GM19023 (cell line): Measurements from ENCODE around the gene SCP2.

ENCODE experiments used
- ATAC-seq: cut with Tn5 transposase; IDR thresholded peaks from one replicate; pipeline ENCODE4 v1.9.1; 2021; ENCODE audit warnings: mild to moderate bottlenecking, moderate library complexity; ENCODE audit not compliant: unreplicated experiment

Gene SCP2

GRCh38 chr1:52927212-52928014 is at the start of gene SCP2:
Gene SCP2 (plus strand): TSS chr1:52927276. CDS start chr1:52927397, 121 bp downstream.
- ATAC-seq, result peak; percentile 81

- ATAC-seq, result no peak
Measured at GRCh38 chr1:52877554-52877953, 49.5 kb upstream of the SCP2 start.

- ATAC-seq, result no peak
Measured at GRCh38 chr1:52880206-52880605, 46.9 kb upstream of the SCP2 start.

GRCh38 chr1:52887483-52887882 is 39.6 kb upstream of the SCP2 start:
- no peak for ATAC-seq

GRCh38 chr1:52892424-52893215 is 34.5 kb upstream of the SCP2 start:
- no peak for ATAC-seq

- no peak for ATAC-seq
Measured at GRCh38 chr1:52899445-52899894, 27.6 kb upstream of the SCP2 start.

GRCh38 chr1:52900402-52900801 is 26.7 kb upstream of the SCP2 start:
- no peak for ATAC-seq

- no peak for ATAC-seq
Measured at GRCh38 chr1:52901384-52901783, 25.7 kb upstream of the SCP2 start.

- no peak for ATAC-seq
Measured at GRCh38 chr1:52904208-52904926, 22.7 kb upstream of the SCP2 start.

- no peak for ATAC-seq
Measured at GRCh38 chr1:52904927-52905698, 22.0 kb upstream of the SCP2 start.

- ATAC-seq, result no peak
Measured at GRCh38 chr1:52906135-52906603, 20.9 kb upstream of the SCP2 start.

GRCh38 chr1:52907068-52907811 is 19.8 kb upstream of the SCP2 start:
- ATAC-seq, result no peak

GRCh38 chr1:52907812-52908153 is 19.3 kb upstream of the SCP2 start:
- ATAC-seq, result no peak

- no peak for ATAC-seq
Measured at GRCh38 chr1:52911541-52911940, 15.5 kb upstream of the SCP2 start.

- ATAC-seq, result no peak
Measured at GRCh38 chr1:52913014-52913413, 14.1 kb upstream of the SCP2 start.

GRCh38 chr1:52913537-52913936 is 13.5 kb upstream of the SCP2 start:
- no peak for ATAC-seq

GRCh38 chr1:52914463-52914862 is 12.6 kb upstream of the SCP2 start:
- no peak for ATAC-seq

- ATAC-seq, result no peak
Measured at GRCh38 chr1:52915211-52915854, 11.7 kb upstream of the SCP2 start.

GRCh38 chr1:52915855-52916220 is 11.2 kb upstream of the SCP2 start:
- no peak for ATAC-seq
